ENCODE data around the gene DTHD1.
A peak's percentile ranks its signal among the peaks of the same experiment; 100 is the strongest.

The DTHD1 gene

GRCh38 chr4:36292556-36293188 is 11.3 kb downstream of the DTHD1 start:
- DNase-seq (ENCODE audit: low spot score), result peak; percentile 23
- ChIA-PET CTCF (no interaction called here), POLR2A (ENCODE audit: low non-redundant PET) (no interaction called here)
- no peak overlapping the region for H3K27ac ChIP-seq
- TF ChIP-seq, protein P1, sequence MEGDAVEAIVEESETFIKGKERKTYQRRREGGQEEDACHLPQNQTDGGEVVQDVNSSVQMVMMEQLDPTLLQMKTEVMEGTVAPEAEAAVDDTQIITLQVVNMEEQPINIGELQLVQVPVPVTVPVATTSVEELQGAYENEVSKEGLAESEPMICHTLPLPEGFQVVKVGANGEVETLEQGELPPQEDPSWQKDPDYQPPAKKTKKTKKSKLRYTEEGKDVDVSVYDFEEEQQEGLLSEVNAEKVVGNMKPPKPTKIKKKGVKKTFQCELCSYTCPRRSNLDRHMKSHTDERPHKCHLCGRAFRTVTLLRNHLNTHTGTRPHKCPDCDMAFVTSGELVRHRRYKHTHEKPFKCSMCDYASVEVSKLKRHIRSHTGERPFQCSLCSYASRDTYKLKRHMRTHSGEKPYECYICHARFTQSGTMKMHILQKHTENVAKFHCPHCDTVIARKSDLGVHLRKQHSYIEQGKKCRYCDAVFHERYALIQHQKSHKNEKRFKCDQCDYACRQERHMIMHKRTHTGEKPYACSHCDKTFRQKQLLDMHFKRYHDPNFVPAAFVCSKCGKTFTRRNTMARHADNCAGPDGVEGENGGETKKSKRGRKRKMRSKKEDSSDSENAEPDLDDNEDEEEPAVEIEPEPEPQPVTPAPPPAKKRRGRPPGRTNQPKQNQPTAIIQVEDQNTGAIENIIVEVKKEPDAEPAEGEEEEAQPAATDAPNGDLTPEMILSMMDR (conservative IDR thresholded peaks at IDR 0.05; ENCODE audit: low read depth), result no peak

DNA sequence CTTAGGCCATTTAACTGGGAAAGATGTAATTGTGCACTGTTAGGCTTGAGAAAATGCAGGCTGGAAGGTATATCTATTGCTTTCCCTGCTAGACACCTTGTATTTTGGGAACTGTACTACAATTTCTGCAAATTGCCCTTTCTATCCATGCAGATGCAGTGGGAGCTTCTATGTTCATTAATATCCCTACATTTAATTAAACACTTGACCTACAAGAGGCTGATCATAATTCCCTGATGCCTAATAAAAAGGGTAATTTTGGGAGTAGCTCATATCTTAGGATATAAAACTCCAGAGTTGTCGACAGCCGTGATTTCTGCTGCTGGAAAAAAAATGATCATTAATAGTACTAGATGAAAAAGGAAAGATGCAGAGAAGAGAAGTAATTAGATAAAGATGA is 19.7 kb downstream of the DTHD1 start:
- TF ChIP-seq, protein P1 (conservative IDR thresholded peaks at IDR 0.05; ENCODE audit: low read depth), result no peak
- DNase-seq (ENCODE audit: low spot score), result no peak
- H3K27ac ChIP-seq, result no peak overlapping the region
- CTCF ChIA-PET, result no interaction called here
- POLR2A ChIA-PET (ENCODE audit: low non-redundant PET), result no interaction called here

GRCh38 chr4:36303426-36304137 is 22.2 kb downstream of the DTHD1 start:
- POLR2A ChIA-PET (ENCODE audit: low non-redundant PET), result no interaction called here
- TF ChIP-seq, protein P1 (conservative IDR thresholded peaks at IDR 0.05; ENCODE audit: low read depth), result no peak
- no peak for DNase-seq (ENCODE audit: low spot score)
- no peak overlapping the region for H3K27ac ChIP-seq
- CTCF ChIA-PET, result no interaction called here

- no peak for DNase-seq (ENCODE audit: low spot score)
- ChIA-PET CTCF (no interaction called here), POLR2A (ENCODE audit: low non-redundant PET) (no interaction called here)
- H3K27ac ChIP-seq, result no peak overlapping the region
- TF ChIP-seq, protein P1 (conservative IDR thresholded peaks at IDR 0.05; ENCODE audit: low read depth), result no peak
Observed at GRCh38 chr4:36304138-36304681, 22.8 kb downstream of the DTHD1 start.

DNA sequence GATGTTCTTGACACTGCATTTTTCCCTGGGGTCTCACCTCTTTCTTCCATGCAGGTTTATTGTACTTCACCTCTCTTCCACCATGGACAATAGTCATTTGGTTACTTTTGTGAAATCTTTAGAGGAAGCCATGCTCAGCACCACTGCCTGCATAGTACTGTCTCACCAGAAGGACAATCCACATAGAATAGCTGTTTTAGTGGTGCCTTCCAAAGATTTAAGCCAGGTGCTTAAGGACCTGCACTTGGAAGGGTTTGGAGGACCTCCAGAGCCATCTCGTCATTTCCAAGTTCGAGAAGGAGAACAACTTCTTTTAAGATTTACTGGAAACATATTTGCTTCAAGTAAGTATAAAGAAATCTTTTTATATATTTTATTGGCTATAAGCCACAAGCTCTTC is 26.7 kb downstream of the DTHD1 start:
- no peak overlapping the region for H3K27ac ChIP-seq
- TF ChIP-seq, protein P1 (conservative IDR thresholded peaks at IDR 0.05; ENCODE audit: low read depth), result no peak
- ChIA-PET CTCF (no interaction called here), POLR2A (ENCODE audit: low non-redundant PET) (no interaction called here)
- no peak for DNase-seq (ENCODE audit: low spot score)

GRCh38 chr4:36310216-36310615 is 28.8 kb downstream of the DTHD1 start:
- no peak overlapping the region for H3K27ac ChIP-seq
- no peak for DNase-seq (ENCODE audit: low spot score)
- ChIA-PET CTCF (no interaction called here), POLR2A (ENCODE audit: low non-redundant PET) (no interaction called here)
- TF ChIP-seq, protein P1 (conservative IDR thresholded peaks at IDR 0.05; ENCODE audit: low read depth), result no peak

All from RWPE1 (cell line).